Lung (tissue), 12 donors: ENCODE results near the gene SLF2. TPM values are rescaled to one million over a fixed set of nuclear protein-coding genes. Genes with fewer than 3 reads are reported as not detected.

Experiments
- ATAC-seq: fragments of 200-7000 bp; cut with Tn5 transposase; one replicate; pipeline ENCODE4 v1.9.1; 2020; ENCODE audit warnings: moderate number of reproducible peaks; ENCODE audit not compliant: insufficient read depth, low FRiP score
- DNase-seq, 3 donors: peaks; one replicate each; pipeline ENCODE4 v3.0.0-alpha.2; 2013 to 2017
- H3K27ac ChIP-seq, 2 donors: one replicate each; pipeline ENCODE4 v1.5.1; 2013; ENCODE audit warnings: mild to moderate bottlenecking in 2 of 2, moderate library complexity in 2 of 2, control low read depth in 1 of 2, inconsistent platforms in 1 of 2, low read depth in 1 of 2, low read length in 1 of 2
- H3K27me3 ChIP-seq, 3 donors: one replicate each; pipeline ENCODE4 v1.5.1; 2013; ENCODE audit warnings: low read length in 2 of 3; ENCODE audit not compliant: control insufficient read depth in 3 of 3, insufficient read depth in 3 of 3
- H3K36me3 ChIP-seq, 4 donors: one replicate each; pipeline ENCODE4 v1.5.1; 2013; ENCODE audit warnings: low read length in 4 of 4, mild to moderate bottlenecking in 1 of 4, moderate library complexity in 1 of 4; ENCODE audit not compliant: control insufficient read depth in 4 of 4, insufficient read depth in 4 of 4
- H3K4me1 ChIP-seq, 5 donors: one replicate each; pipeline ENCODE4 v1.5.1; 2013; ENCODE audit warnings: low read length in 5 of 5, mild to moderate bottlenecking in 2 of 5, moderate library complexity in 1 of 5; ENCODE audit not compliant: control insufficient read depth in 5 of 5, insufficient read depth in 5 of 5
- H3K4me3 ChIP-seq: one replicate; pipeline ENCODE4 v1.5.1; 2013; ENCODE audit warnings: mild to moderate bottlenecking, control low read depth, moderate library complexity
- H3K9ac ChIP-seq, 2 donors: one replicate each; pipeline ENCODE4 v1.5.1; 2013; ENCODE audit warnings: low read length in 2 of 2, control low read depth in 1 of 2; ENCODE audit not compliant: insufficient read depth in 1 of 2
- H3K9me3 ChIP-seq, 4 donors: one replicate each; pipeline ENCODE4 v1.5.1; 2013; ENCODE audit warnings: low read length in 3 of 4, mild to moderate bottlenecking in 1 of 4, moderate library complexity in 1 of 4; ENCODE audit not compliant: control insufficient read depth in 4 of 4, insufficient read depth in 3 of 4
- WGBS, 2 donors: extraction: QIAGEN DNeasy Blood & Tissue Kit; methylation state at CpG; one replicate each; pipeline ENCODE4 v1.1.7; 2013; 5-methylcytosine and 5-hydroxymethylcytosine counted together
- polyA plus RNA-seq, 2 donors: library from polyadenylated mRNA; stranded (reverse); fragments of 200-250 nt; gene quantifications; one replicate each; pipeline ENCODE4 v1.2.1, GENCODE V29; 2013
- total RNA-seq, 2 donors: library from RNA; depleted of rRNA in 1 of 2; stranded (reverse); fragments of >200 nt in 1 of 2; gene quantifications; one replicate each; pipeline ENCODE4 v1.2.1, GENCODE V29; 2014 to 2021
- TF ChIP-seq, protein P1 (sequence below): IDR thresholded peaks from 2 replicates; pipeline ENCODE4 v1.5.1; 2012; ENCODE audit warnings: mild to moderate bottlenecking; ENCODE audit errors: control extremely low read depth, extremely low read depth
- donor health status: control.
- donor health status: control.
- donor health status: Bipolar disorder and iron deficiency.
- donor health status: healthy.
- donor health status: DM: yes; HTN: yes; CAD: no.

The SLF2 gene
- total and polyA plus RNA-seq, 4 donors: 7.1 to 60.0 (median 21.8) TPM

DNA sequence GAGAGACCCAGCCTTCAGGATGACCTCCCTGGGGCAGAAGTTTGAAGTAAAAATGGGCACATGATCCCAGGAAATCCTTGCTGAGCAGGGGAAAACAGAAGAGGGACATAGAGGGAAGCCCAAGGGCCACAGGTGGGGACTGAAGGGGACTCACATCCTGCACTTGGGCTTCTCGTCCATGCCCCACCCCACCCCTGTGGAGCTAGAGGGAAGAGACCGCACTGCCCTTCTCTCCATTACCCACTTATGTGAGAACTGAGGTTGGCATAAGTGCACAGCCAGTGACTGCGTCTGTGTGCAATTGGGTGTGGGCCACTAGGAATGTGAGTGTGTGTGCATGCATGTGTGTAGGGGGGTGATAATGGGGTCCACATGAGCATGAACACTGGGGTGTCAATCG, 43.4 kb upstream of the SLF2 start:
- 83 to 84% methylated on average over 4 of the region's 4 CpGs for WGBS, 2 donors
- H3K4me3 ChIP-seq: no peak overlapping the region
- no peak for ATAC-seq

DNA sequence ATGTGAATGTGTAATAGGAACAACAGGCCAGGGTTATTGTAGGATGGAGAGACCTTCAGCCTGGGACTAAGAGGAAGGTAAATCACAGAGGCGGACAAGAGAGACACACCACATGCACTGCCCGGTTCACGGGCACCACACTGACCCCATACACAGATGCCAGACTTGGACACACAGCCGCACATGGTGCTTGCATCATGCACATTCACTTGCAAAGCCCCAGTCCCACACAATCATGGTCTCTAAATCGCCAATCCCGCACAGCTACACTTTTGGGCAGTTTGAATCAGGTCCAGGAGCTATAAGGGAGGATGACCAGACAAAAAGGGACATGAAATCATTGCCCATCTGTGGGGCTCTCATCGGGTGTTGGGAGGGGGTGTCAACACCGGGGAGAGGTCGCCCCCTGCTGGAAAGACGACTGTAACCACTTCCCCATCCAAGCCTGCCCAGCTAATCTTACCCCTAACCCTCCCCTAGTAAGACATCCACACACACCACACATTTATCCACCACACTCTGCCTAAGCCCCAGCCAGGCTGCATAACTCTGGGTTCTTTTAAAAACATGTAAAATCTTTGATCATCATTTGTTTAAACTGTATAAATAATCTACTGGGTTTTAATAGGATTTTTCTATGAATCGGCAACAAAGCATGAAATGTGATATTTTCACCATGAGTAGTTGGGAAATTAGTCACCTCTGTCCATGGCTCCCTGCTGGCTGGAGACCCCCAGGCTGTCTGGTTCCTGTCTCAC, 40.5 kb upstream of the SLF2 start:
- Histone ChIP-seq H3K36me3 (no peaks in the 10 kb centered on the region), H3K27ac (no peak overlapping the region), H3K4me3 (no peak overlapping the region), H3K4me1 (peaks cover 0 to 24% (median 0%) of the 10 kb centered on the region in 5 donors), H3K27me3 (peaks cover 0 to 32% (median 0%) of the 10 kb centered on the region in 3 donors), H3K9me3 (no peaks in the 10 kb centered on the region), H3K9ac (no peak overlapping the region)
- DNase-seq: peak in 2 of 3 donors; percentile 31 to 51
- TF ChIP-seq, protein P1, sequence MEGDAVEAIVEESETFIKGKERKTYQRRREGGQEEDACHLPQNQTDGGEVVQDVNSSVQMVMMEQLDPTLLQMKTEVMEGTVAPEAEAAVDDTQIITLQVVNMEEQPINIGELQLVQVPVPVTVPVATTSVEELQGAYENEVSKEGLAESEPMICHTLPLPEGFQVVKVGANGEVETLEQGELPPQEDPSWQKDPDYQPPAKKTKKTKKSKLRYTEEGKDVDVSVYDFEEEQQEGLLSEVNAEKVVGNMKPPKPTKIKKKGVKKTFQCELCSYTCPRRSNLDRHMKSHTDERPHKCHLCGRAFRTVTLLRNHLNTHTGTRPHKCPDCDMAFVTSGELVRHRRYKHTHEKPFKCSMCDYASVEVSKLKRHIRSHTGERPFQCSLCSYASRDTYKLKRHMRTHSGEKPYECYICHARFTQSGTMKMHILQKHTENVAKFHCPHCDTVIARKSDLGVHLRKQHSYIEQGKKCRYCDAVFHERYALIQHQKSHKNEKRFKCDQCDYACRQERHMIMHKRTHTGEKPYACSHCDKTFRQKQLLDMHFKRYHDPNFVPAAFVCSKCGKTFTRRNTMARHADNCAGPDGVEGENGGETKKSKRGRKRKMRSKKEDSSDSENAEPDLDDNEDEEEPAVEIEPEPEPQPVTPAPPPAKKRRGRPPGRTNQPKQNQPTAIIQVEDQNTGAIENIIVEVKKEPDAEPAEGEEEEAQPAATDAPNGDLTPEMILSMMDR: no peak
- no peak for ATAC-seq
- 57 to 58% methylated on average over 11 of the region's 11 CpGs for WGBS, 2 donors

More for the DNA sequence above, 43.4 kb upstream of the SLF2 start:
- peaks cover 0 to 32% (median 0%) of the 10 kb centered on the region in 5 donors for H3K4me1 ChIP-seq
- no peak overlapping the region for H3K9ac ChIP-seq
- H3K36me3 ChIP-seq: no peaks in the 10 kb centered on the region
- TF ChIP-seq, protein P1: no peak
- H3K9me3 ChIP-seq: peaks cover 0 to 2% (median 0%) of the 10 kb centered on the region in 4 donors
- no peak for DNase-seq
- peaks cover 0 to 35% (median 4%) of the 10 kb centered on the region in 3 donors for H3K27me3 ChIP-seq
- no peak overlapping the region for H3K27ac ChIP-seq

DNA sequence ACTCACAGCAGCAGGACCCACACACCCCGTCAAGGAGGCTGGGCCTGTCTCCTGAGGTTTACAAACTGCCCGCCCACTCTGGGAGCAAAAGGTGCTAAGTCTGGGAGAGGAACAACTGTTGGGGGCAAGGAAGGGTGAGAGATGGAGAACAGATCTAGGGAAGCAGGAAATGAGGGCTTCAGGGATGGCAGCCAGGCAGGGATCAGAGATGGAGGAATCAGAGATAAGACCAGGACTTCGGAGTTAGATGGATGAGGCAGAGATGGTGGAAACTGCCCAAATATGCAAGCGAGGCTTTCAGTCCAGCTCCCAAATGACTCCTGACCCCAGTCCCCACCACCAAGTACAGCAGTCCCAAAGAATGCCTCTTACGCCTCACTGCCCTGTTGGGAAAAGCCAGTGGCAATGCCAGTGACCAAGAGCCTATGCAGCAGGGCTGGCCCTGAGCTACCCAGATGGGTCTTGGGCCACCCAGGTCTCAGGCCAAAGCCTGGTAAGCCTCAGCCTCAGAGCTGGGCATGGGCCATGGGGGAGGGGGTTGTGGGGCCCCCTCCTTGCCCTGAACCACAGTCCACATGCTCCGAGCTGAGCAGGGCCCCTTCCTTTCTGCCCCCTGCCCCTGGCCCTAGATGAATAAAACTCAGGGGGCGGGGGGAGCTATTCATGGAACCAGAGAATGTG, 39.5 kb upstream of the SLF2 start:
- Histone ChIP-seq H3K27ac (no peak overlapping the region), H3K27me3 (peaks cover 0 to 28% (median 0%) of the 10 kb centered on the region in 3 donors), H3K9ac (no peak overlapping the region), H3K36me3 (no peaks in the 10 kb centered on the region), H3K9me3 (no peaks in the 10 kb centered on the region), H3K4me1 (peaks cover 0 to 24% (median 0%) of the 10 kb centered on the region in 5 donors), H3K4me3 (no peak overlapping the region)
- WGBS, 2 donors: 69 to 86% methylated on average over 6 to 7 of the region's 7 CpGs
- DNase-seq (peak in 1 of 3 donors; percentile 32), ATAC-seq (no peak)
- TF ChIP-seq, protein P1: no peak
